Heart left ventricle (tissue), 16 donors: ENCODE results near the gene CCDC170. TPM values are rescaled to one million over a fixed set of nuclear protein-coding genes. Genes with fewer than 3 reads are reported as not detected.
A peak's percentile ranks its signal among the peaks of the same experiment; 100 is the strongest.
"Not testable (repeated sequence)": the region's sequence is repeated elsewhere in the genome, so short reads cannot be mapped to it uniquely, and the experiment has no call there.

Experiments used
- ATAC-seq, 4 donors: fragments of 200-7000 bp; cut with Tn5 transposase; one replicate each; pipeline ENCODE4 v1.9.1; 2020 to 2022; ENCODE audit warnings: moderate library complexity in 4 of 4, mild to moderate bottlenecking in 3 of 4, moderate number of reproducible peaks in 1 of 4
- DNase-seq, 5 donors: peaks; one replicate each; pipeline ENCODE4 v3.0.0-alpha.2; 2020
- H3K27ac ChIP-seq, 12 donors: fragments of 200-600 bp; sonication (generic) in 4 of 12; one replicate each; pipeline versions ENCODE4 v1.5.0 to v1.8.0; 2016 to 2022; ENCODE audit warnings: mild to moderate bottlenecking in 2 of 12
- H3K27me3 ChIP-seq, 9 donors: fragments of 200-600 bp; sonication (generic) in 2 of 9; one replicate each; pipeline versions ENCODE4 v1.5.1 to v1.8.0; 2016 to 2022; ENCODE audit warnings: mild to moderate bottlenecking in 3 of 9
- H3K36me3 ChIP-seq, 9 donors: fragments of 200-600 bp; sonication (generic) in 2 of 9; one replicate each; pipeline versions ENCODE4 v1.5.0 to v1.8.0; 2018 to 2022; ENCODE audit warnings: mild to moderate bottlenecking in 2 of 9
- H3K4me1 ChIP-seq, 12 donors: fragments of 200-600 bp; sonication (generic) in 4 of 12; one replicate each; pipeline versions ENCODE4 v1.5.0 to v1.8.0; 2016 to 2022; ENCODE audit warnings: mild to moderate bottlenecking in 3 of 12
- H3K4me3 ChIP-seq, 12 donors: fragments of 200-600 bp; sonication (generic) in 4 of 12; one replicate each; pipeline versions ENCODE4 v1.5.0 to v1.8.0; 2017 to 2022; ENCODE audit warnings: mild to moderate bottlenecking in 9 of 12, moderate library complexity in 4 of 12
- H3K9me3 ChIP-seq, 12 donors: fragments of 200-600 bp; sonication (generic) in 4 of 12; one replicate each; pipeline versions ENCODE4 v1.5.0 to v1.8.0; 2016 to 2022; ENCODE audit warnings: mild to moderate bottlenecking in 1 of 12
- POLR2A ChIP-seq, 2 donors: fragments of 450-650 bp; IDR thresholded peaks; one replicate each; pipeline ENCODE4 v1.6.1; 2017; ENCODE audit warnings: antibody characterized with exemption in 2 of 2, mild to moderate bottlenecking in 2 of 2, moderate library complexity in 2 of 2
- WGBS, 4 donors: extraction: QIAGEN DNeasy Blood & Tissue Kit in 2 of 4; methylation state at CpG; one replicate each; pipeline versions ENCODE4 v1.1.5 to v1.1.7; 2013 to 2018; 5-methylcytosine and 5-hydroxymethylcytosine counted together
- intact Hi-C, 10 donors: fragments of 100-400 bp; cut with DNase I; formaldehyde crosslinking; loops; one replicate each; pipeline versions ENCODE4 v1.11.1 to v1.14.2; 2022
- polyA plus RNA-seq, 2 donors: library from polyadenylated mRNA; stranded (reverse); fragments of 200-250 nt; gene quantifications; one replicate each; pipeline ENCODE4 v1.2.3, GENCODE V29; 2013
- total RNA-seq, 9 donors: library from RNA; depleted of rRNA in 2 of 9; stranded (reverse); fragments of >200 nt in 2 of 9; fragmentation: NEBNext Ultra II Directional in 3 of 9; extraction: Animal tissue kit (Norgen Biotek cat#: 25700) in 3 of 9; gene quantifications; one replicate each; pipeline versions ENCODE4 v1.1.0 to v1.2.4, GENCODE V29; 2016 to 2023
- TF ChIP-seq, protein P1 (sequence below), 12 donors: fragments of 200-600 bp; sonication (generic) in 4 of 12; IDR thresholded peaks; one replicate each; pipeline versions ENCODE4 v1.5.0 to v1.8.0; 2018 to 2022; ENCODE audit warnings: antibody characterized with exemption in 12 of 12, mild to moderate bottlenecking in 5 of 12
- donor health status: ischemic (EF 13 %, LVEDD 7.1; RV severe dilation, severe dysfunction).
- donor health status: healthy with polysubstance abuse.
- donor health status: DM: no; HTN: yes; CAD: no.
- donor health status: DM: no; HTN: no; CAD: no.
- donor health status: ischemic (EF 25% LVEDD 6.9; RV normal size, moderate dysfunction).
- donor health status: ischemic (EF 25% LVEDD 5.7; RV mildly dilated, moderate dysfunction).
- donor health status: healthy.
- donor health status: DM: yes; HTN: yes; CAD: no.
- donor health status: ischemic (EF 35%, LVEDD 5.7; RV mildly dilated, moderate dysfunction).
- donor health status: nonischemic (EF 11% LVEDD 7.7; RV severe dilation, severe dysfunction).
- donor health status: DM: yes; HTN: yes; CAD: no.
- donor health status: PGD.
- donor health status: ischemic (EF 29% LVEDD 5.4; RV normal size, mild dysfunction).
- donor health status: nonischemic (EF 23%, LVEDD 6.1; RV moderate dilation, normal function).

Gene CCDC170
- total and polyA plus RNA-seq, 11 donors, result 0.07 to 4.4 (median 0.31) TPM

DNA sequence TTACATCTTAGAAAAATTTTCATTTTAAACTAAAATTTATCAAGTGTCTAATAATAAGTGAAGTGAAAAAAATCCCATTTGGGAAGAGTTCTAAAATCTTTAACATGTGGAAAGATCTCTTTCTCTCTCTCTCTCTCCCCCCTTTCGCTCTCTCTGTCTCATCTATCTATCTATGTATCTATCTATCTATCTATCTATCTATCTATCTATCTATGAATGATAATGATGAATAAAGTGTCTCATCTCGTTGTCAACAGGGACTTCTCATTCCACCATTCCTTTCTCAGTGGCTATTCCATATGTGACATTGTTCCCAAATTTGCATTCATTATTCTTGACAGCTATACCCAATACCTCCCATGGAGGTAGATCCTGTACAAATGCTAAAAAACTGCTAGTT, 15.2 kb downstream of the CCDC170 start:
- WGBS, 4 donors, result 71 to 78% (median 73%) methylated on average over 2 of the region's 2 CpGs
- DNase-seq (no peak), ATAC-seq (no peak)
- intact Hi-C loops, result no loop called here
- Histone ChIP-seq H3K4me3 (no peak overlapping the region), H3K36me3 (no peaks in the 10 kb centered on the region), H3K27me3 (no peaks in the 10 kb centered on the region), H3K4me1 (peaks cover 0 to 7% (median 0%) of the 10 kb centered on the region in 12 donors), H3K9me3 (no peaks in the 10 kb centered on the region), H3K27ac (no peak overlapping the region)
- no peak for TF ChIP-seq POLR2A (IDR thresholded peaks at IDR 0.05)
- TF ChIP-seq, protein P1, sequence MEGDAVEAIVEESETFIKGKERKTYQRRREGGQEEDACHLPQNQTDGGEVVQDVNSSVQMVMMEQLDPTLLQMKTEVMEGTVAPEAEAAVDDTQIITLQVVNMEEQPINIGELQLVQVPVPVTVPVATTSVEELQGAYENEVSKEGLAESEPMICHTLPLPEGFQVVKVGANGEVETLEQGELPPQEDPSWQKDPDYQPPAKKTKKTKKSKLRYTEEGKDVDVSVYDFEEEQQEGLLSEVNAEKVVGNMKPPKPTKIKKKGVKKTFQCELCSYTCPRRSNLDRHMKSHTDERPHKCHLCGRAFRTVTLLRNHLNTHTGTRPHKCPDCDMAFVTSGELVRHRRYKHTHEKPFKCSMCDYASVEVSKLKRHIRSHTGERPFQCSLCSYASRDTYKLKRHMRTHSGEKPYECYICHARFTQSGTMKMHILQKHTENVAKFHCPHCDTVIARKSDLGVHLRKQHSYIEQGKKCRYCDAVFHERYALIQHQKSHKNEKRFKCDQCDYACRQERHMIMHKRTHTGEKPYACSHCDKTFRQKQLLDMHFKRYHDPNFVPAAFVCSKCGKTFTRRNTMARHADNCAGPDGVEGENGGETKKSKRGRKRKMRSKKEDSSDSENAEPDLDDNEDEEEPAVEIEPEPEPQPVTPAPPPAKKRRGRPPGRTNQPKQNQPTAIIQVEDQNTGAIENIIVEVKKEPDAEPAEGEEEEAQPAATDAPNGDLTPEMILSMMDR (IDR thresholded peaks at IDR 0.05), result no peak

DNA sequence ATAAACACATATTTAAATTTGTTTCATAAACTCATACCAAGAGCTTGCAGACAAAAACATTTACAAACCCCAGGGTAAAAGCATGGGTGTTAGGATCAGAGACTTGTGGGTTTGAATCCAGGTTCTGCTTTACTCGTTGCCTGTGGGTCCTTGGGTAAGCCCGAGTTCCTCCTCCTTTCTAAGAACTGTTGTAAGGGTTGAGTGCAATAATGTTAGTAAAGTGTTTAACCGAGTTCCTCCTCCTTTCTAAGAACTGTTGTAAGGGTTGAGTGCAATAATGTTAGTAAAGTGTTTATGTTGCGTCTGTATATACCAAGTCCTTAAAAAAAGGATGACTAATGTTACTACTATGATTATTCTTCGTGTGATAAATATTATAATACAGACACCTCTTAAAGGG, 18.7 kb downstream of the CCDC170 start:
- peak overlapping the region in 1 of 12 donors; percentile 52 for H3K27ac ChIP-seq
- 75 to 81% (median 80%) methylated on average over 5 of the region's 5 CpGs for WGBS, 4 donors

DNA sequence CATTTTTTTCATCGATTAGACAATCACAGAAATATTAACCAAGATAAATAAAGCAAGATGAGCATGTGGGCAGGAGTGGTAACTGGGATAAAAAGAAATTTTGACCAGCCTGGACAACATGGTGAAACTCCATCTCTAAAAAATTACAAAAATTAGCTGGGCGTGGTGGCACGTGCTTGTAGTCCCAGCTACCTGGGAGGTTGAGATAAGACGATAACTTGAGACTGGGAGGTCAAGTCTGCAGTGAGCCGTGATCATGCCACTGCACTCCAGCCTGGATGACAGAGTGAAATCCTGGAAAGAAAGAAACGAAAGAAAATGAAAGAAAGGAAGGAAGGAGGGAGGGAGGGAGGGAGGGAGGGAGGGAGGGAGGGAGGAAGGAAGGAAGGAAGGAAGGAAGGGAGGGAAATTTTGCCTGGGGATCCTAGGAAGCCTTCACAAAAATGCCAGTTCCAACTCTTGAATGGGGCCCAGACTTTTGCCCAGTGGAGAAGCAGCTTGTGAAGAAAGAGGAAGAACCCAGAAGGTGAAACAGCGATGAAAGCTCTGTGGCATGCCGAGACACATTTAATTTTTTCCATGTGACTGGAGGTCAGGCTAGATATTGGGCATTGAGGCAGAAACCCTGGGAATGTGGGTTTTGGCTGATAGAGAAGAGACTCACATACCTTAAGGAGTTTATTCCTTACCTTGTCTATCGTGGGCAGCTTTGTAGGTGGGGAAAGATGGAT, 20.3 kb downstream of the CCDC170 start:
- Histone ChIP-seq H3K27ac (no peak overlapping the region), H3K4me1 (peaks cover 0 to 6% (median 0%) of the 10 kb centered on the region in 12 donors), H3K27me3 (no peaks in the 10 kb centered on the region), H3K36me3 (no peaks in the 10 kb centered on the region), H3K4me3 (no peak overlapping the region), H3K9me3 (peaks cover 0 to 16% (median 3%) of the 10 kb centered on the region in 12 donors)
- DNase-seq, result no peak
- TF ChIP-seq, protein P1 (IDR thresholded peaks at IDR 0.05), result no peak
- TF ChIP-seq POLR2A (IDR thresholded peaks at IDR 0.05), result no peak
- intact Hi-C loops, result no loop called here
- 73 to 82% (median 76%) methylated on average over 9 of the region's 9 CpGs for WGBS, 4 donors
- ATAC-seq, result no peak

More for the DNA sequence above, 18.7 kb downstream of the CCDC170 start:
- TF ChIP-seq POLR2A (IDR thresholded peaks at IDR 0.05), result no peak
- TF ChIP-seq, protein P1 (IDR thresholded peaks at IDR 0.05), result no peak
- DNase-seq (no peak), ATAC-seq (peak in 1 of 4 donors; percentile 49)
- Histone ChIP-seq H3K4me3 (no peak overlapping the region), H3K27me3 (no peaks in the 10 kb centered on the region), H3K9me3 (no peaks in the 10 kb centered on the region), H3K36me3 (no peaks in the 10 kb centered on the region), H3K4me1 (peaks cover 0 to 6% (median 0%) of the 10 kb centered on the region in 12 donors)
- intact Hi-C loops, result no loop called here

DNA sequence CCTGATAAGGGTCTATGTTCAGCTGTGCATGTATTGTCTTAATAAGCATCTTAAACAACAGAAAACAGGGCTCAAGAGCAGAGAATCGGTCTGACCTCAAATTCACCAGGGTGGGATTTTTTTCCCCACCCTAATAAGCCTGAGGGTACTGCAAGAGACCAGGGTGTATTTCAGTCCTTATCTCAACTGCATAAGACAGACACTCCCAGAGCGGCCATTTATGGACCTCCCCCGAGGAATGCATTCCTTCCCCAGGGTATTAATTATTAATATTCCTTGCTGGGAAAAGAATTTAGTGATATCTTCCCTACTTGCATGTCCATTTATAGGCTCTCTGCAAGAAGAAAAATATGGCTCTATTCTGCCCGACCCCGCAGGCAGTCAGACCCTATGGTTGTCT, 25.2 kb downstream of the CCDC170 start:
- H3K4me1 ChIP-seq, DNase-seq, intact Hi-C loops, H3K27ac ChIP-seq, ATAC-seq, H3K27me3 ChIP-seq, H3K4me3 ChIP-seq, H3K36me3 ChIP-seq: not testable (repeated sequence)
- H3K9me3 ChIP-seq, result peaks cover 0 to 58% (median 23%) of the 10 kb centered on the region in 12 donors
- WGBS, 4 donors, result 81 to 82% (median 82%) methylated on average over 5 of the region's 5 CpGs
